ENCODE data around the gene LRMDA. TPM values are rescaled to one million over a fixed set of nuclear protein-coding genes. Genes with fewer than 3 reads are reported as not detected.

The LRMDA gene
- total and polyA plus RNA-seq, 2 donors (not counting 3 experiments of a cell fraction or from before 2014, with no cell fraction given): 9.7 to 18.0 TPM

GRCh38 chr10:76375761-76376160, 944.3 kb downstream of the LRMDA start:
- no TSS peak for BruUV-seq (replicated peaks)
- Histone ChIP-seq H3K79me2 (ENCODE audit: control insufficient read depth, insufficient read depth, low read length) (no peaks in the 10 kb centered on the region), H3K9ac (replicated peaks; ENCODE audit: extremely low read depth, insufficient read depth, low read length) (no peak overlapping the region), H4K20me1 (replicated peaks; ENCODE audit: control insufficient read depth, extremely low read depth, insufficient read depth, low read length) (no peaks in the 10 kb centered on the region), H3K36me3 (ENCODE audit: control insufficient read depth in 2 of 2, extremely low read depth in 1 of 2, insufficient read depth in 2 of 2, low read length in 2 of 2) (no peaks in the 10 kb centered on the region), H3K9me3 (replicated peaks; ENCODE audit: control insufficient read depth, insufficient read depth, low read length) (no peaks in the 10 kb centered on the region), H2AFZ (ENCODE audit: low read depth, low read length) (no peak overlapping the region), H3K4me3 (replicated peaks in 1 of 3; ENCODE audit: insufficient read depth in 1 of 3, low read depth in 1 of 3, low read length in 3 of 3) (no peak overlapping the region), H3K27ac (ENCODE audit: insufficient read depth, low read depth, low read length) (no peak overlapping the region), H3K4me1 (ENCODE audit: control insufficient read depth, extremely low read depth, insufficient read depth, low read length) (no peaks in the 10 kb centered on the region), H3K27me3 (ENCODE audit: control insufficient read depth in 2 of 2, insufficient read depth in 2 of 2, low read length in 2 of 2) (no peaks in the 10 kb centered on the region), H3K9me1 (replicated peaks; ENCODE audit: control insufficient read depth, extremely low read depth, insufficient read depth, low read length) (no peaks in the 10 kb centered on the region), H3K4me2 (ENCODE audit: insufficient read depth, low read length) (no peak overlapping the region)
- intact Hi-C loops (cut with micrococcal nuclease): no loop called here
- ChIA-PET CTCF (interaction anchor here (1.3 kb wide), 1 partner anchor 12 kb away, joined by 3 read pairs; no protein-coding TSS in a partner anchor), POLR2A (no interaction called here)
- DNase-seq (ENCODE audit: low read depth, low spot score): no peak
- dilution Hi-C loops (cut with MboI; ENCODE audit: extremely low pct_ligation_motif_present, low sequenced_read_pairs): no loop called here
- FAIRE-seq: no peak
- TF ChIP-seq, protein P1, sequence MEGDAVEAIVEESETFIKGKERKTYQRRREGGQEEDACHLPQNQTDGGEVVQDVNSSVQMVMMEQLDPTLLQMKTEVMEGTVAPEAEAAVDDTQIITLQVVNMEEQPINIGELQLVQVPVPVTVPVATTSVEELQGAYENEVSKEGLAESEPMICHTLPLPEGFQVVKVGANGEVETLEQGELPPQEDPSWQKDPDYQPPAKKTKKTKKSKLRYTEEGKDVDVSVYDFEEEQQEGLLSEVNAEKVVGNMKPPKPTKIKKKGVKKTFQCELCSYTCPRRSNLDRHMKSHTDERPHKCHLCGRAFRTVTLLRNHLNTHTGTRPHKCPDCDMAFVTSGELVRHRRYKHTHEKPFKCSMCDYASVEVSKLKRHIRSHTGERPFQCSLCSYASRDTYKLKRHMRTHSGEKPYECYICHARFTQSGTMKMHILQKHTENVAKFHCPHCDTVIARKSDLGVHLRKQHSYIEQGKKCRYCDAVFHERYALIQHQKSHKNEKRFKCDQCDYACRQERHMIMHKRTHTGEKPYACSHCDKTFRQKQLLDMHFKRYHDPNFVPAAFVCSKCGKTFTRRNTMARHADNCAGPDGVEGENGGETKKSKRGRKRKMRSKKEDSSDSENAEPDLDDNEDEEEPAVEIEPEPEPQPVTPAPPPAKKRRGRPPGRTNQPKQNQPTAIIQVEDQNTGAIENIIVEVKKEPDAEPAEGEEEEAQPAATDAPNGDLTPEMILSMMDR (IDR thresholded peaks at IDR 0.05; ENCODE audit: extremely low read depth in 1 of 2, insufficient read depth in 1 of 2, low read depth in 1 of 2, low read length in 2 of 2): no peak

GRCh38 chr10:76382381-76382851, 951.0 kb downstream of the LRMDA start:
- Histone ChIP-seq H3K9me1 (replicated peaks; ENCODE audit: control insufficient read depth, extremely low read depth, insufficient read depth, low read length) (no peaks in the 10 kb centered on the region), H3K9me3 (replicated peaks; ENCODE audit: control insufficient read depth, insufficient read depth, low read length) (no peaks in the 10 kb centered on the region), H3K27me3 (ENCODE audit: control insufficient read depth in 2 of 2, insufficient read depth in 2 of 2, low read length in 2 of 2) (no peaks in the 10 kb centered on the region), H2AFZ (ENCODE audit: low read depth, low read length) (no peak overlapping the region), H3K4me3 (replicated peaks in 1 of 3; ENCODE audit: insufficient read depth in 1 of 3, low read depth in 1 of 3, low read length in 3 of 3) (no peak overlapping the region), H3K9ac (replicated peaks; ENCODE audit: extremely low read depth, insufficient read depth, low read length) (no peak overlapping the region), H3K4me1 (ENCODE audit: control insufficient read depth, extremely low read depth, insufficient read depth, low read length) (no peaks in the 10 kb centered on the region), H3K4me2 (ENCODE audit: insufficient read depth, low read length) (no peak overlapping the region), H4K20me1 (replicated peaks; ENCODE audit: control insufficient read depth, extremely low read depth, insufficient read depth, low read length) (no peaks in the 10 kb centered on the region), H3K27ac (ENCODE audit: insufficient read depth, low read depth, low read length) (no peak overlapping the region), H3K79me2 (ENCODE audit: control insufficient read depth, insufficient read depth, low read length) (no peaks in the 10 kb centered on the region), H3K36me3 (ENCODE audit: control insufficient read depth in 2 of 2, extremely low read depth in 1 of 2, insufficient read depth in 2 of 2, low read length in 2 of 2) (no peaks in the 10 kb centered on the region)
- FAIRE-seq (no peak), DNase-seq (ENCODE audit: low read depth, low spot score) (no peak)
- TF ChIP-seq POLR2AphosphoS5 (IDR thresholded peaks at IDR 0.05; ENCODE audit: insufficient read depth, low read depth, low read length): no peak
- TF ChIP-seq MAX (IDR thresholded peaks at IDR 0.05; ENCODE audit: insufficient read depth, insufficient read length): no peak
- TF ChIP-seq EZH2 (IDR thresholded peaks at IDR 0.05; ENCODE audit: borderline replicate concordance, low read depth, low read length, severe bottlenecking): no peak
- no peak for TF ChIP-seq MYC (IDR thresholded peaks at IDR 0.05; ENCODE audit: low read depth, low read length)
- TF ChIP-seq POLR2A (IDR thresholded peaks at IDR 0.05; ENCODE audit: low read depth, low read length): no peak
- dilution Hi-C loops (cut with MboI; ENCODE audit: extremely low pct_ligation_motif_present, low sequenced_read_pairs) (no loop called here), intact Hi-C loops (cut with micrococcal nuclease) (no loop called here)
- no TSS peak for BruUV-seq (replicated peaks)
- POLR2A ChIA-PET: no interaction called here
- CTCF ChIA-PET: no interaction called here
